ENCODE results near the gene MAP6. TPM values are rescaled to one million over a fixed set of nuclear protein-coding genes. Genes with fewer than 3 reads are reported as not detected.

The MAP6 gene
- total RNA-seq, 1 donor from 2014 or later, result 313 TPM

DNA sequence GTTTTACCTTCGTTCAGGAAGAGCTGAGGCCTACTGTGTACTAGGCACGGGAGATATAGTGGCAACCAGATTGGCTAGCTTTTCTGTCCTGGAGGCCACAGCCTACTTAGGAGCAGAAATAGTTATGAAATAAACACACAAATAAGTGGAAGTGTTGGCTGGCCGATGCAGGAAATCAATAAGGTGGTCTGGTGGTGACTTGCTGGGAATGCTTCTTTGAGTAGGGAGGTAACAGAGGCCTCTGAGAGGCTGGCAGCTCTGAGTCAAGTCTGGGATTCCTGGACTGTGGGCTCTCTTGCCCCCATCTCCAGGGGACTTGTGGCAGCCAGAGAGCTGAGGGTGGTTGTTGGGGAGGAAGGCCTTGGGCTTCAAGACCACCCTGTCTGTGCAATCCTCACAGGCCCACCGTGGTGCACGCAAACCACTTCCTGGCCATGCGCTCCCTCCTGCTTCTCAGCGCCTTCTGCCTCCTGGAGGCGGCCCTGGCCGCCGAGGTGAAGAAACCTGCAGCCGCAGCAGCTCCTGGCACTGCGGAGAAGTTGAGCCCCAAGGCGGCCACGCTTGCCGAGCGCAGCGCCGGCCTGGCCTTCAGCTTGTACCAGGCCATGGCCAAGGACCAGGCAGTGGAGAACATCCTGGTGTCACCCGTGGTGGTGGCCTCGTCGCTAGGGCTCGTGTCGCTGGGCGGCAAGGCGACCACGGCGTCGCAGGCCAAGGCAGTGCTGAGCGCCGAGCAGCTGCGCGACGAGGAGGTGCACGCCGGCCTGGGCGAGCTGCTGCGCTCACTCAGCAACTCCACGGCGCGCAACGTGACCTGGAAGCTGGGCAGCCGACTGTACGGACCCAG lies 102.7 kb downstream of the MAP6 start:
- Mint-ChIP-seq H3K36me3 (ENCODE audit: unreplicated experiment) (no peaks in the 10 kb centered on the region), H3K9me3 (ENCODE audit: unreplicated experiment) (peaks cover 7% of the 10 kb centered on the region), H3K4me1 (ENCODE audit: low read depth, unreplicated experiment) (peaks cover 16% of the 10 kb centered on the region), H3K27me3 (ENCODE audit: unreplicated experiment) (peaks cover 10% of the 10 kb centered on the region), H3K4me3 (ENCODE audit: unreplicated experiment) (no peak overlapping the region), H3K27ac (ENCODE audit: unreplicated experiment) (no peak overlapping the region)
- no peak for DNase-seq
- TF ChIP-seq, protein P1, sequence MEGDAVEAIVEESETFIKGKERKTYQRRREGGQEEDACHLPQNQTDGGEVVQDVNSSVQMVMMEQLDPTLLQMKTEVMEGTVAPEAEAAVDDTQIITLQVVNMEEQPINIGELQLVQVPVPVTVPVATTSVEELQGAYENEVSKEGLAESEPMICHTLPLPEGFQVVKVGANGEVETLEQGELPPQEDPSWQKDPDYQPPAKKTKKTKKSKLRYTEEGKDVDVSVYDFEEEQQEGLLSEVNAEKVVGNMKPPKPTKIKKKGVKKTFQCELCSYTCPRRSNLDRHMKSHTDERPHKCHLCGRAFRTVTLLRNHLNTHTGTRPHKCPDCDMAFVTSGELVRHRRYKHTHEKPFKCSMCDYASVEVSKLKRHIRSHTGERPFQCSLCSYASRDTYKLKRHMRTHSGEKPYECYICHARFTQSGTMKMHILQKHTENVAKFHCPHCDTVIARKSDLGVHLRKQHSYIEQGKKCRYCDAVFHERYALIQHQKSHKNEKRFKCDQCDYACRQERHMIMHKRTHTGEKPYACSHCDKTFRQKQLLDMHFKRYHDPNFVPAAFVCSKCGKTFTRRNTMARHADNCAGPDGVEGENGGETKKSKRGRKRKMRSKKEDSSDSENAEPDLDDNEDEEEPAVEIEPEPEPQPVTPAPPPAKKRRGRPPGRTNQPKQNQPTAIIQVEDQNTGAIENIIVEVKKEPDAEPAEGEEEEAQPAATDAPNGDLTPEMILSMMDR (IDR thresholded peaks at IDR 0.05; ENCODE audit: partially characterized antibody, unreplicated experiment), result no peak

DNA sequence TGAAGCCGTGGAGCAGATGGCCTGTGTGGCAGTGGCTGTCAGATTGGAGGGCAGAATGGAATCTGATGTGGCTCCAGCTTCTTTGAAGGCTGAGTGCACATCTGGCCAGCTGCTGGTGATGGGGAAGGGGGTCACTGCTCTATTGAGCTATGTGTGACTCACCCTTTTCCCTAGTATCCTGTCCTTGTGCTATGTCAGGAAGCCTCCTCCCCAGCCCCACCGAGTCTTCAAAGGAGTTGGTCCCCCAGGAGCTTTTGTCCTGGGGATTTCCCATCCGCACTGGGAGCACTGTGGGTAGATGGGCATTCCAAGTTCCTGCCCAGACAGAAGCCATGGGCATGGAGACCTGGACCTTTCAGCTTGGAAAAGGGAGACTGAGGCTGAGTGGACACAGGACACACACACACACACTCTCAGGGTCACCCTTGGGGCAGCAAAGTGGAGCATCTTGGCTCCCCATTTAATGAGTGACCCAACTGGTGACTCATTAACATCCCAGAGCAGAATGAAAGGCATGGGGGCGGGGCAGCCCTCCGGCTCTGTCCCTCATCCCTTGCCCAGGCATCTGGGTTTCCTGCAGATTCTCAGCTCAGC lies 103.5 kb downstream of the MAP6 start:
- Mint-ChIP-seq H3K27me3 (ENCODE audit: unreplicated experiment) (peaks cover 10% of the 10 kb centered on the region), H3K36me3 (ENCODE audit: unreplicated experiment) (no peaks in the 10 kb centered on the region), H3K9me3 (ENCODE audit: unreplicated experiment) (peaks cover 7% of the 10 kb centered on the region), H3K4me1 (ENCODE audit: low read depth, unreplicated experiment) (peaks cover 16% of the 10 kb centered on the region), H3K4me3 (ENCODE audit: unreplicated experiment) (no peak overlapping the region), H3K27ac (ENCODE audit: unreplicated experiment) (no peak overlapping the region)
- TF ChIP-seq, protein P1 (IDR thresholded peaks at IDR 0.05; ENCODE audit: partially characterized antibody, unreplicated experiment), result no peak
- no peak for DNase-seq

DNA sequence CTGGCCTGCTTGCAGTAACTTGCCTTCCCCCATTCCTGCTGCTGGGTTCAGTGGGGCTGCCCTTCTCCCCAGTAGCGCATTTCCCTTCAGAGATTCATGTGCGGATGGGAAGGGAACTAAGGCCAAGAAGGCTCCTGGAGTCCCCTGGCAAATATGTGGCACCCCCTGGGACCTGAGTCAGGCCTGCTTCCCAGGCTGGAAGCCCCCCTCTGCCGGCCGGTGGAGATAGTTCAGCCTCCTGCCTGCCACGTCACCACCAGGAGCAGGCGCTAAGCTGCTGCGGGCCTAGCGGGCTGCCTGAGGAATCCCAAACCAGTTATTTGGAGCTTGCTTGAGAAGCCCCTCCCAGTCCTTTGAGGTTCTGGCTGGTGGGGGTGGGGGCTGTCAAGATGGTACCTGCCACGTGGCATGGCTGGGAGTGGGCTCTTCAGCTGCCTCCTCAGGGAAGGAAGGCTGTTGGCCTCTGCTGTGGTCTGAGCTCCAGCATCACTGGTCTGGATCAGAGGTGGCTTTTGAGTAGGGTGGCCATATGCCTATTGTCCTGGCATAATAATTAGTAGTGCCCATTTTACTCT lies 104.8 kb downstream of the MAP6 start:
- DNase-seq, result peak; percentile 90
- peaks cover 7% of the 10 kb centered on the region for H3K9me3 Mint-ChIP-seq (ENCODE audit: unreplicated experiment)
- no peaks in the 10 kb centered on the region for H3K36me3 Mint-ChIP-seq (ENCODE audit: unreplicated experiment)
- H3K4me1 Mint-ChIP-seq (ENCODE audit: low read depth, unreplicated experiment), result peaks cover 19% of the 10 kb centered on the region
- TF ChIP-seq, protein P1 (IDR thresholded peaks at IDR 0.05; ENCODE audit: partially characterized antibody, unreplicated experiment), result peak; percentile 70
- H3K4me3 Mint-ChIP-seq (ENCODE audit: unreplicated experiment), result peak overlapping the region; percentile 96
- H3K27ac Mint-ChIP-seq (ENCODE audit: unreplicated experiment), result peak overlapping the region; percentile 100
- peaks cover 10% of the 10 kb centered on the region for H3K27me3 Mint-ChIP-seq (ENCODE audit: unreplicated experiment)

DNA sequence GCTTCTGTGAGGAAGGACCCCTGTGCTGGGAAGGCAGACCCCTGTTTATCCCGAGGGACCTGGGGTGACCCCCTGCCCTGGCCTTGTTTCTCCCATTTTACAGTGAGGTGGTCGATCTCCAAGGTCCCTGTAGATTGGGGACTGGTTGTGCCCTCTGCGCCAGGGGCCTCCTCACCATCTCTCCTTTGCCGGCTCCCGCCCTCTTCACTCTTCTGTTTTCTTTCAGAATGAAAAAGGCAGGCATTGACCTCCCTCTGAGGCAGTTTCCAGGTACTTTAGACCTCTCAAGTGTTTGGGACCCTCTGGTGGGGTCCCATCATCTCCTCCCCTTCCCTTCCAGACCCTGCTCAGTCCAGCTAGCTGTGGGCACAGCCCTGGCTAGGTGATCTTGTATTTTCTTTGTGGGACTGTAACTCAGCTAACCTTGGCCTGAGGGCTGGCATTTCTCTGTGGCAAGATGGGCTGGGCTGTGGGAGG lies 105.3 kb downstream of the MAP6 start:
- TF ChIP-seq, protein P1 (IDR thresholded peaks at IDR 0.05; ENCODE audit: partially characterized antibody, unreplicated experiment), result no peak
- peaks cover 6% of the 10 kb centered on the region for H3K9me3 Mint-ChIP-seq (ENCODE audit: unreplicated experiment)
- peaks cover 10% of the 10 kb centered on the region for H3K27me3 Mint-ChIP-seq (ENCODE audit: unreplicated experiment)
- no peak for DNase-seq
- peak overlapping the region; percentile 96 for H3K4me3 Mint-ChIP-seq (ENCODE audit: unreplicated experiment)
- peak overlapping the region; percentile 100 for H3K27ac Mint-ChIP-seq (ENCODE audit: unreplicated experiment)
- peaks cover 19% of the 10 kb centered on the region for H3K4me1 Mint-ChIP-seq (ENCODE audit: low read depth, unreplicated experiment)
- H3K36me3 Mint-ChIP-seq (ENCODE audit: unreplicated experiment), result no peaks in the 10 kb centered on the region
